SU-DHL-6 (cell line): Measurements from ENCODE around the gene ABCB8.

Experiments
- H2AFZ ChIP-seq: fragments of 200-600 bp; sonication (generic); 2 replicates; pipeline ENCODE4 v1.6.1; 2014; ENCODE audit warnings: low read depth, mild to moderate bottlenecking, moderate library complexity, mixed read lengths, antibody characterized with exemption, low read length; ENCODE audit not compliant: severe bottlenecking
- H3F3A ChIP-seq: fragments of 200-600 bp; shearing (Covaris generic); 2 replicates; pipeline ENCODE4 v1.6.0; 2016; ENCODE audit warnings: antibody characterized with exemption, mild to moderate bottlenecking; ENCODE audit not compliant: insufficient read depth
- H3K27ac ChIP-seq: fragments of 200-600 bp; sonication (generic); 2 replicates; pipeline ENCODE4 v1.5.1; 2016; ENCODE audit warnings: low read depth, mild to moderate bottlenecking, low read length, moderate library complexity, mixed read lengths
- H3K27me3 ChIP-seq: fragments of 200-600 bp; sonication (generic), shearing (Covaris generic); 2 replicates; pipeline ENCODE4 v1.6.0; 2014; ENCODE audit warnings: mild to moderate bottlenecking, low read length
- H3K36me3 ChIP-seq: fragments of 200-600 bp; sonication (generic); 2 replicates; pipeline ENCODE4 v1.6.1; 2014; ENCODE audit warnings: mild to moderate bottlenecking, low read length, mixed read lengths
- H3K4me2 ChIP-seq: fragments of 300-600, 200-600 bp; shearing (Covaris generic), sonication (generic); 2 replicates; pipeline ENCODE4 v1.6.0; 2014; ENCODE audit warnings: low read length, low read depth, mild to moderate bottlenecking; ENCODE audit not compliant: poor library complexity, severe bottlenecking
- H3K4me3 ChIP-seq: fragments of 200-600 bp; sonication (generic); 2 replicates; pipeline ENCODE4 v1.5.1; 2014; ENCODE audit warnings: antibody characterized with exemption, low read length, mild to moderate bottlenecking, mixed read lengths; ENCODE audit not compliant: insufficient read depth, poor library complexity, severe bottlenecking
- H3K79me2 ChIP-seq: fragments of 200-600 bp; sonication (generic); 2 replicates; pipeline ENCODE4 v1.6.1; 2014; ENCODE audit warnings: mild to moderate bottlenecking, low read length, moderate library complexity; ENCODE audit not compliant: insufficient read depth
- H3K9ac ChIP-seq: fragments of 200-600 bp; sonication (generic); 2 replicates; pipeline ENCODE4 v1.7.0; 2014; ENCODE audit warnings: mild to moderate bottlenecking, low read length
- H3K9me2 ChIP-seq: fragments of 200-600 bp; sonication (generic); replicated peaks from 2 replicates; pipeline ENCODE4 v1.6.1; 2014; ENCODE audit warnings: low read length; ENCODE audit not compliant: insufficient read depth
- H3K9me3 ChIP-seq: fragments of 200-600 bp; sonication (generic); 2 replicates; pipeline ENCODE4 v1.6.1; 2014; ENCODE audit warnings: low read length, mixed read lengths; ENCODE audit not compliant: insufficient read depth
- H4K20me1 ChIP-seq: fragments of 200-600 bp; sonication (generic); 2 replicates; pipeline ENCODE4 v1.6.1; 2014; ENCODE audit warnings: low read depth, mild to moderate bottlenecking, antibody characterized with exemption, low read length, moderate library complexity, mixed read lengths
- EZH2phosphoT487 ChIP-seq: fragments of 200-600 bp; sonication (generic), shearing (Covaris generic); conservative IDR thresholded peaks from 2 replicates; pipeline ENCODE4 v1.6.1; 2018; ENCODE audit warnings: mild to moderate bottlenecking, antibody characterized with exemption, low read length, moderate library complexity, mixed read lengths
- TF ChIP-seq, protein P1 (sequence below): fragments of 200-600 bp; sonication (generic); IDR thresholded peaks from one replicate; pipeline ENCODE4 v1.5.1; 2017; ENCODE audit warnings: antibody characterized with exemption, mild to moderate bottlenecking, low read length, moderate library complexity; ENCODE audit not compliant: insufficient read depth, poor library complexity, severe bottlenecking

Gene ABCB8

DNA sequence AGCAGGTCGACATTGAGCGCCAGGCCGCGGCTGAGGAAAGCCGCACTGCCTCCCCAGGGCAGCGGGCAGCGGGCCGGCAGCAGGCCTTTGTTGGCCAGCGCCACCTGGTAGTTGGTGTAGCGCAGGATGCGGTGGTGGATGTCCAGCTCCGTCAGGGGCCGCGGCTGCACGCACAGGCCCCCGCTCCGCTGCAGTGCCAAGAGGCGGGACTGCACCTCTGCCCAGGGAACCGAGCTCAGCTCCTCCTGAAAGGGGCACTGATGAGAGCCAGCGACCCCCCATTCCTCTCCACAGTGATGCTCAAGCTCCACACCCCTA is 9.2 kb upstream of the ABCB8 start:
- no peak overlapping the region for H3K4me3 ChIP-seq
- no peak overlapping the region for H3K9ac ChIP-seq
- H4K20me1 ChIP-seq = no peaks in the 10 kb centered on the region
- H3K27ac ChIP-seq = no peak overlapping the region
- H3F3A ChIP-seq = no peaks in the 10 kb centered on the region
- no peaks in the 10 kb centered on the region for H3K27me3 ChIP-seq
- H2AFZ ChIP-seq = no peak overlapping the region
- no peaks in the 10 kb centered on the region for H3K79me2 ChIP-seq
- no peaks in the 10 kb centered on the region for H3K9me3 ChIP-seq
- H3K9me2 ChIP-seq = no peaks in the 10 kb centered on the region
- no peak for TF ChIP-seq EZH2phosphoT487
- TF ChIP-seq, protein P1, sequence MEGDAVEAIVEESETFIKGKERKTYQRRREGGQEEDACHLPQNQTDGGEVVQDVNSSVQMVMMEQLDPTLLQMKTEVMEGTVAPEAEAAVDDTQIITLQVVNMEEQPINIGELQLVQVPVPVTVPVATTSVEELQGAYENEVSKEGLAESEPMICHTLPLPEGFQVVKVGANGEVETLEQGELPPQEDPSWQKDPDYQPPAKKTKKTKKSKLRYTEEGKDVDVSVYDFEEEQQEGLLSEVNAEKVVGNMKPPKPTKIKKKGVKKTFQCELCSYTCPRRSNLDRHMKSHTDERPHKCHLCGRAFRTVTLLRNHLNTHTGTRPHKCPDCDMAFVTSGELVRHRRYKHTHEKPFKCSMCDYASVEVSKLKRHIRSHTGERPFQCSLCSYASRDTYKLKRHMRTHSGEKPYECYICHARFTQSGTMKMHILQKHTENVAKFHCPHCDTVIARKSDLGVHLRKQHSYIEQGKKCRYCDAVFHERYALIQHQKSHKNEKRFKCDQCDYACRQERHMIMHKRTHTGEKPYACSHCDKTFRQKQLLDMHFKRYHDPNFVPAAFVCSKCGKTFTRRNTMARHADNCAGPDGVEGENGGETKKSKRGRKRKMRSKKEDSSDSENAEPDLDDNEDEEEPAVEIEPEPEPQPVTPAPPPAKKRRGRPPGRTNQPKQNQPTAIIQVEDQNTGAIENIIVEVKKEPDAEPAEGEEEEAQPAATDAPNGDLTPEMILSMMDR = no peak
- H3K4me2 ChIP-seq = no peak overlapping the region
- H3K36me3 ChIP-seq = no peaks in the 10 kb centered on the region

DNA sequence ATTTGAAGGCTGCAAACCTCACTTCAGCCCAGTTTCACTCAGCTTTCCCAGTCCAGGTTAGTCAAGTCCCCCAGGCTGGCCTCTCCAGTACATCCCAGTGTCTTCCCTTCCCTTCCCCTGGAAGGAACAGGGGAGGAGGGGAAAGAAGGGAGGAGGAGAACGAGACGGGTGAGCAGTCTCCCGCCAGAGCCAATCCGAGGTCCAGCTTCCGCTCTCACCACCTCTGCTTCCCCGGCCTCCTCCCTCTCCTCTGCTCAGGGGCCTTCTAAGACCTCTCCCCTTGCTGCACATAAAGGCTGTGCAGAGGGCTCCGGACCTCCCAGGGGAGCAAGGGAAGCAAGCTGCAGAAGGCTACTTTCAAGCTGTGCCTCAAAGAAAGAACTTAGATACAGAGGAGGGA is 8.0 kb upstream of the ABCB8 start:
- H3K9ac ChIP-seq = no peak overlapping the region
- H3K4me3 ChIP-seq = no peak overlapping the region
- no peak overlapping the region for H2AFZ ChIP-seq
- H3K4me2 ChIP-seq = no peak overlapping the region
- no peaks in the 10 kb centered on the region for H4K20me1 ChIP-seq
- no peaks in the 10 kb centered on the region for H3K9me3 ChIP-seq
- H3K27ac ChIP-seq = no peak overlapping the region
- no peaks in the 10 kb centered on the region for H3K79me2 ChIP-seq
- H3F3A ChIP-seq = no peaks in the 10 kb centered on the region
- no peaks in the 10 kb centered on the region for H3K9me2 ChIP-seq
- TF ChIP-seq, protein P1 = no peak
- no peak for TF ChIP-seq EZH2phosphoT487
- no peaks in the 10 kb centered on the region for H3K36me3 ChIP-seq
- H3K27me3 ChIP-seq = no peaks in the 10 kb centered on the region

DNA sequence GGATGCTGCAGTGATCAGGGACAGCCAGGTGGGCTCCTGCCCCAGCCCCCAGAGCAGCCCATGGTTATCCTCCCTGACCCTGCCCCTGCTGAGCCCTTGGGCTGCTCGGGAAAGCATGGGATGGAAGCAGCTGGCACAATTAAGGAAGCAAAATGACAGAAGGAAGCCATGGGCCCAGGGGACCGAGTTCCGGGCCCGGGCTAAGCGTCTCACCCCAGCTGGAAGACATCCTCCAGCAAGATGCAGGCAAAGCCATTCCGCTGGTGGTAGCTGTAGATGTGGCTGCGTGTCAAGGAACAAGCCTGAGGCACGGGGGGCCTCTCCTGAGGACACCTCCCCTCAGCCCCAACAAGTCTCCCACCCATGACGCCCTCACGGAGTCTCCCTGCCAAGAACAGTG is 5.0 kb upstream of the ABCB8 start:
- Histone ChIP-seq H3F3A (no peaks in the 10 kb centered on the region), H3K27ac (no peak overlapping the region), H3K27me3 (no peaks in the 10 kb centered on the region), H3K4me2 (no peak overlapping the region), H3K9me3 (no peaks in the 10 kb centered on the region), H3K79me2 (no peaks in the 10 kb centered on the region), H3K4me3 (no peak overlapping the region), H3K9me2 (no peaks in the 10 kb centered on the region), H2AFZ (no peak overlapping the region), H3K9ac (no peak overlapping the region), H4K20me1 (no peaks in the 10 kb centered on the region), H3K36me3 (no peaks in the 10 kb centered on the region)
- TF ChIP-seq, protein P1 = no peak
- no peak for TF ChIP-seq EZH2phosphoT487
